CD8-positive, alpha-beta memory T cell (primary cell): ENCODE data around the gene ANAPC1. TPM values are rescaled to one million over a fixed set of nuclear protein-coding genes. Genes with fewer than 3 reads are reported as not detected.
"Not testable (repeated sequence)": the region's sequence is repeated elsewhere in the genome, so short reads cannot be mapped to it uniquely, and the experiment has no call there.

Experiments used
- CTCF ChIA-PET: fragments of 350-600 bp; sonication (Branson Sonifier 250); formaldehyde crosslinking; loops from one replicate; lab custom pipeline; 2021; ENCODE audit warnings: antibody characterized with exemption; lab: Charles Lee
- POLR2A ChIA-PET: fragments of 350-600 bp; sonication (Branson Sonifier 250); formaldehyde crosslinking; loops from one replicate; lab custom pipeline; 2021; ENCODE audit warnings: antibody characterized with exemption; lab: Charles Lee
- DNase-seq, 5 donors: peaks; one replicate each; pipeline versions ENCODE4 v3.0.0 to v3.0.0-alpha.2; 2020 to 2022; ENCODE audit warnings: mixed read lengths in 1 of 5
- H3K27ac ChIP-seq: one replicate; pipeline ENCODE4 v1.7.0; 2013; ENCODE audit warnings: low read depth, mild to moderate bottlenecking, low read length, moderate library complexity
- H3K27me3 ChIP-seq: 2 replicates; pipeline ENCODE4 v1.7.0; 2013; ENCODE audit warnings: low read length, mild to moderate bottlenecking; ENCODE audit not compliant: insufficient read depth, poor library complexity, severe bottlenecking
- H3K36me3 ChIP-seq: 2 replicates; pipeline ENCODE4 v1.7.0; 2013; ENCODE audit warnings: mild to moderate bottlenecking, low read length, moderate library complexity; ENCODE audit not compliant: insufficient read depth
- H3K4me1 ChIP-seq: 2 replicates; pipeline ENCODE4 v1.7.0; 2013; ENCODE audit warnings: mild to moderate bottlenecking, low read length, moderate library complexity; ENCODE audit not compliant: insufficient read depth
- H3K4me3 ChIP-seq: 2 replicates; pipeline ENCODE4 v1.7.0; 2013; ENCODE audit warnings: mild to moderate bottlenecking, low read length
- H3K9me3 ChIP-seq: 2 replicates; pipeline ENCODE4 v1.7.0; 2013; ENCODE audit warnings: mild to moderate bottlenecking, low read length
- H3K27ac Mint-ChIP-seq, 8 donors: one replicate each; pipeline ENCODE4 v1.8.0; 2020 to 2021; ENCODE audit warnings: mixed read lengths in 8 of 8, mild to moderate bottlenecking in 6 of 8, inconsistent platforms in 3 of 8, moderate library complexity in 3 of 8
- H3K27me3 Mint-ChIP-seq, 2 donors: one replicate each; pipeline ENCODE4 v1.8.0; 2020 to 2021; ENCODE audit warnings: mixed read lengths in 2 of 2, mild to moderate bottlenecking in 1 of 2, moderate library complexity in 1 of 2
- H3K36me3 Mint-ChIP-seq, 3 donors: one replicate each; pipeline ENCODE4 v1.8.0; 2020 to 2021; ENCODE audit warnings: mixed read lengths in 3 of 3, inconsistent platforms in 1 of 3, mild to moderate bottlenecking in 1 of 3
- H3K4me1 Mint-ChIP-seq, 3 donors: one replicate each; pipeline ENCODE4 v1.8.0; 2020 to 2021; ENCODE audit warnings: mixed read lengths in 3 of 3, inconsistent platforms in 1 of 3, mild to moderate bottlenecking in 1 of 3
- H3K4me3 Mint-ChIP-seq, 7 donors: one replicate each; pipeline ENCODE4 v1.8.0; 2020 to 2021; ENCODE audit warnings: mixed read lengths in 7 of 7, mild to moderate bottlenecking in 6 of 7, moderate library complexity in 4 of 7, inconsistent platforms in 2 of 7
- H3K9me3 Mint-ChIP-seq, 5 donors: one replicate each; pipeline ENCODE4 v1.8.0; 2020 to 2022; ENCODE audit warnings: mixed read lengths in 5 of 5, mild to moderate bottlenecking in 3 of 5, moderate library complexity in 2 of 5, inconsistent platforms in 1 of 5
- polyA plus RNA-seq: library from polyadenylated mRNA; unstranded; fragments of 300-500 nt; fragmentation: Illumina TruSeq; gene quantifications from one replicate; pipeline ENCODE4 v1.2.3, GENCODE V29; 2021
- total RNA-seq, 2 experiments: library from RNA; stranded (reverse); gene quantifications; one replicate each; pipeline ENCODE4 v1.2.3, GENCODE V29; 2021

Gene ANAPC1
- total and polyA plus RNA-seq, 3 experiments from 2014 or later = 28.9 to 131 (median 128) TPM

DNA sequence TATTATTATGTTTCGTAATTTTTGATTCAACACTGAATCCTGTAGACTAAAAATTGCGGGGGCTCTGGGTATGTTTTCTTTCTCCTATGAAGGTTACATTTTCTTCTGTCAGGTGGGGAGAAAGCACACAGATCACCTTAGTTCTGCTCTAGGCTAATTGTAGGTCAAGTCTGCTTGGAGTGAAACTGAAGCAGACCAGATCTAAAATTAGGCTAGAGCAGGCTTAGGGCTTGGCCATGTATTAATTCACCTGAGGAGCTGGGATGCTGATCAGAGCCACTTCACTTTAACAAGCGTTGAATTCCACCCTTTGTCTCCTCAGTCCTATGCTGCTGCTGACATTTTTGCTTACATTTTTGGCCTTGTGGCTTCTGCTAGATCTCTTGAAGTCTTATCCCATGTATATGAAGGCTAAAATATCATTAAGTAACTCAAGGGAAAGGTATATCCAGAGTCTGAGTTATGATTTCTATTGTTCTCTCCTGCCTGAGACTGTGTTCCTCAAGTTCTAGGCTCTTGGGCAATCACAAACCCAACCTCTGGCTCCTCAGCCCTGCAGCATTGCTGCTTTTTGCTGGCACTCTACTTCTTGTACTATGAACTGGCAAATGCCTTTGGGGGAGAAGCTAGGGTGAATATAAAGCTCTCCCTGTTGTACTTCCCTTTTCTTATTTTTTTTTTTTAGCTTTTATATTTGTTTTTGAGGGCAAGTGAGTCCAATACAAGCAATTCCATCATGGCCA is 112.9 kb downstream of the ANAPC1 start:
- H3K9me3 ChIP-seq, H3K9me3 Mint-ChIP-seq, H3K27me3 ChIP-seq, H3K4me3 ChIP-seq, CTCF ChIA-PET, DNase-seq, H3K27ac ChIP-seq, H3K4me3 Mint-ChIP-seq, POLR2A ChIA-PET, H3K4me1 ChIP-seq, H3K4me1 Mint-ChIP-seq, H3K36me3 ChIP-seq, H3K27ac Mint-ChIP-seq, H3K27me3 Mint-ChIP-seq: not testable (repeated sequence)
- H3K36me3 Mint-ChIP-seq = peaks cover 0 to 20% (median 6%) of the 10 kb centered on the region in 3 donors

DNA sequence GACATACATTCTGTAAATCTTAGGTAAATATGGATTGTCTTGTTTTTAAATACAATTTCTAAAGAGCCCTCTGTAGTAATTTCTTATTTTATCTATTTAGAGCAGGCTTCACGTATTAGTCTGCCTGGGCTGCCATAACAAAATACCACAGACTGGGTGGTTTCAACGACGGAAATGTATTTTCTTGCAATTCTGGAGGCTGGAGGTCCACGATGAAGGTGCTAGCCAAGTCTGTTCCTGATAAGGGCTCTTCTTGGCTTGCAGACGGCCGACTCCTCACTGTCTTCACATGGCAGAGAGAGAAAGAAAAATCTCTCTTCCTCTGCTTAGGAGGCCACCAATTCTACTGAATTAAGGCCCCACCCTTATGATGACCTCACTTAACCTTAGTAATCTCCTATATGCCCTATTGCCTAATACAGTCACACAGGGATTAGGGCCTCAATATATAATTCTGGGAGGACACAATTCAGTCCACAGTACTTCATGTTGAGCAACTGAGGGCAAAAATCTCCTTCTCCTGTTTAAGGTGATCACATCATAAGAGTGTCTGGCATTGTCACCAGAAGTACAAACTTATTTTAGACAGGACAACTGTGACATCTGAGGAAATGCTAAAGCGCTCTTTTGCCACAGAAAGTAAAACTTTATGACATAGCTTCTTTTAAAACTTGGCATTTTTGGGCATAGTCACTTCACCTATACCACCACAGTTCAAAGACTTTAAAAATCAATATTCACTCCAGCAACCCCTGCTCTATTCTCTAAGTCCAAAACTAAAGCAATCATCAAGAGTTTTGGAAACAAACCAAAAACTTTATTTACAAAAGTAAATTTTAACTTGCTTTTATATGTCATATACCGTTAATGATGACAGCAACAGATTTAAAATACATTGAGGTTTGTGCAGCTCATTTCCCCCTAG is 115.5 kb downstream of the ANAPC1 start:
- not testable (repeated sequence) for H3K4me3 Mint-ChIP-seq

DNA sequence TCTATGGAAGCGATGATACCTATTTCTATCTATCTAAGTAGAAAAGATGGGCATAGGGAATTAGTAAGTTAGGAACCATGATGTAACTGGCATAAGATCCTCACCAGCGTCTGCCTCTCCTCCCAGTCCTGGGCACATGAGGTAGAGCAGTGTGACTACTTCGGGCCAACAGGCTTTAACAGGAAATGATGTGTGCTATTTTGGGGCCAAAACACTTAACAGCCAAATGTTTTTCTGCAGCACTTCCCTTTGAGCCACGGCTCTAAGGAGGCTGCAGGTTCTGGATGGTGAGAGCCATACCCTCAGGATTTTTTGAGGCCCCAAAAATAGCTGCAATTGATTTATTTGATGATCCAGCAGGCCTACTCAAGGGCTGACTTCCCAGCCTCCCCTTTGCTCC is 116.9 kb downstream of the ANAPC1 start:
- DNase-seq, H3K27me3 ChIP-seq, H3K9me3 Mint-ChIP-seq, H3K9me3 ChIP-seq, H3K4me3 ChIP-seq, POLR2A ChIA-PET, H3K4me3 Mint-ChIP-seq, H3K27ac Mint-ChIP-seq, H3K4me1 Mint-ChIP-seq, H3K4me1 ChIP-seq, H3K27ac ChIP-seq, H3K36me3 ChIP-seq, CTCF ChIA-PET, H3K27me3 Mint-ChIP-seq: not testable (repeated sequence)
- peaks cover 0 to 14% (median 4%) of the 10 kb centered on the region in 3 donors for H3K36me3 Mint-ChIP-seq

More for the DNA sequence above, 115.5 kb downstream of the ANAPC1 start:
- H3K36me3 ChIP-seq, H3K4me1 Mint-ChIP-seq, H3K9me3 ChIP-seq, H3K27ac ChIP-seq, DNase-seq, H3K9me3 Mint-ChIP-seq, H3K4me1 ChIP-seq, CTCF ChIA-PET, H3K27me3 Mint-ChIP-seq, H3K27me3 ChIP-seq, POLR2A ChIA-PET, H3K4me3 ChIP-seq: not testable (repeated sequence)
- Mint-ChIP-seq H3K36me3 (peaks cover 0 to 16% (median 4%) of the 10 kb centered on the region in 3 donors), H3K27ac (peak overlapping the region in 1 of 8 donors; percentile 36)

DNA sequence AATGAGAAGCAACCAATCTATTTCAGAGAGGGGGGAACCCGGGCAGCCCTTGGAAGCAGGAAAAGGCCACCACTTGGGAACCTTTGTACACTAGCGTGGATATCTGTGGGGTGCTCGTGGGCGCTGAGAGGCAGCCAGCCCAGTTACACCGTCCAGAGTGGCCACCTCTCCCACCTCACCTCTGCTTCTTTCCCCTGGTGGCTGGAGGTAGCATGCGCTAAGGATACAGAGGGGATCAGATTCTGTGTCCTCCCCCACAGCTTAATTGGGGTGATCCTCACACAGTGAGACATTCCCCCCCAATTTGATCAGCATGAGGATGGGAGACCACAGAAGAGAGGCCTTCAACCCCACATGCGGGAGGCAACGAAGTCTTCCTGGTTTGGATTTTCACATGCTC is 117.7 kb downstream of the ANAPC1 start:
- H3K27ac Mint-ChIP-seq, H3K4me3 Mint-ChIP-seq, H3K27ac ChIP-seq, H3K4me3 ChIP-seq, CTCF ChIA-PET, H3K9me3 ChIP-seq, H3K27me3 Mint-ChIP-seq, POLR2A ChIA-PET, DNase-seq, H3K36me3 ChIP-seq, H3K4me1 Mint-ChIP-seq, H3K27me3 ChIP-seq, H3K4me1 ChIP-seq: not testable (repeated sequence)
- H3K9me3 Mint-ChIP-seq = peaks cover 0 to 12% (median 9%) of the 10 kb centered on the region in 5 donors
- H3K36me3 Mint-ChIP-seq = peaks cover 0 to 13% (median 4%) of the 10 kb centered on the region in 3 donors

DNA sequence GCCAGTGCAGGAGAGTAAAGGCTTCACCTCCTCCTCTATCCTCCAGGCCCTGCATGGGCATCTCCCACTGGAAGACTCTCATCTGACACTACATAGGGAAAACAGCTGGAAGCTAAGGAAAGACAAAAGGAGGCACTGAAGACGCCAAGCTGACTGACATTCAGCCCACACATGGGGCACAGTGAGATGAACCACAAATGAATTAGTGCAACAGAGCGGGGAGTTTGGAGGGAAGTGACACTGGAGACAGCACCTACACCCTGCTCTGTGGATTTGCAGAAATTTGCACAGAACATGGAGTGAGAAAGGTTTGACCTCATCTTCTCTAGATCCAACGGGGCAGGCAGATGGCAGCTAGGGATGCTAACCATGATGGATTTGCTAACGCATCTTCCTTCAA is 119.8 kb downstream of the ANAPC1 start:
- H3K4me1 ChIP-seq, H3K4me1 Mint-ChIP-seq, CTCF ChIA-PET, H3K36me3 ChIP-seq, H3K27ac ChIP-seq, H3K4me3 Mint-ChIP-seq, H3K4me3 ChIP-seq, H3K27me3 ChIP-seq, H3K27me3 Mint-ChIP-seq, H3K36me3 Mint-ChIP-seq, POLR2A ChIA-PET, H3K27ac Mint-ChIP-seq, DNase-seq, H3K9me3 ChIP-seq: not testable (repeated sequence)
- H3K9me3 Mint-ChIP-seq = peaks cover 0 to 12% (median 9%) of the 10 kb centered on the region in 5 donors

DNA sequence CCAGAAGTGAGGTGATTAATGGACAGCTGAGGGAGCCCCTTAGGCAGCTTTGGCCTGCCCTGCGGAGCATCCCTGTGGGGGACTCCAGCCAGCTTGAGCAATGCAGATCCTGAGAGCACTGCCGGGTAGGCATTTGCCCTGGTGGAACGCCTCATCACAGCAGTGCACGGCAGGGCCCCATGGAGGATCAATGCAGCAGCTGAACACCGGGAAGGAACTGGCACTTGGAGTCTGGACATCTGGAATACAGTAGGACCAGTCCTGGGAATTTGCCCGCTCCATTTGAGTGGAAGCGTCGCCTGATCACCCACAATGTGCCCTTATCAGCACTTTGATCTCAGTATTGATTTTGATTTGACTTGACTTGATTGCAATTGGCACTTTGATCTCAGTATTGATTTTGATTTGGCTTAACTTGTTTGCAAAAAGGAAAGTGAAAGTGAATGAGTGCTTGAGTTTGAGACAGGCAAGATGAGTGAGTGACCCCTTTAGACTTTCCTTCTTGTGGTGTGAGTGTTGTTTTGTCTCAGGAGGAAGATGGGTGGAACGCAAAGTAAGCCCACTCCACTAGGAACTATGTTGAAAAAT is 123.2 kb downstream of the ANAPC1 start:
- peaks cover 0 to 12% (median 9%) of the 10 kb centered on the region in 5 donors for H3K9me3 Mint-ChIP-seq

DNA sequence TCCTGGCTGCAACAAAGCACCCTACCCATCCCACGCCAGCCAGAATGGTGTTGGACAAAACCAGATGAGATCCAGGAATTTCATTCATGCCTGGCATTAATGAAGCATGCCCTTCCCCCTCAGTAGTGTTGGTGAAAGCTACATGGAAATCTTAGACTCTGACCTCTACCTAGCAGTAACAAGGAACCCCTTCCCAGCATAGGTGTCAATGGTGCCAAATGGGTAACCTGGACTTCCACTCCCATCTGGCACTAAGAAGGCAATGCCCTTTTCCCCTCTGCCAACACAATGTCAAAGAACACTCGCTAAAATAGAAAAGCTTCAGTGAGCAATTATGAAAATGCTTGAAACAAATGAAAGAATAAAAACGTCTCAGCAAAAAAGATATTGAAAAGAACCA is 131.5 kb downstream of the ANAPC1 start:
- H3K4me3 ChIP-seq, POLR2A ChIA-PET, H3K4me1 Mint-ChIP-seq, CTCF ChIA-PET, DNase-seq, H3K27ac ChIP-seq, H3K9me3 ChIP-seq, H3K27ac Mint-ChIP-seq, H3K4me3 Mint-ChIP-seq, H3K36me3 ChIP-seq, H3K9me3 Mint-ChIP-seq, H3K27me3 ChIP-seq, H3K27me3 Mint-ChIP-seq, H3K36me3 Mint-ChIP-seq, H3K4me1 ChIP-seq: not testable (repeated sequence)

More for the DNA sequence above, 123.2 kb downstream of the ANAPC1 start:
- H3K36me3 Mint-ChIP-seq, H3K9me3 ChIP-seq, H3K27ac ChIP-seq, H3K4me3 Mint-ChIP-seq, CTCF ChIA-PET, H3K4me3 ChIP-seq, H3K27me3 ChIP-seq, H3K4me1 ChIP-seq, H3K36me3 ChIP-seq, POLR2A ChIA-PET, H3K27me3 Mint-ChIP-seq, DNase-seq, H3K4me1 Mint-ChIP-seq, H3K27ac Mint-ChIP-seq: not testable (repeated sequence)

DNA sequence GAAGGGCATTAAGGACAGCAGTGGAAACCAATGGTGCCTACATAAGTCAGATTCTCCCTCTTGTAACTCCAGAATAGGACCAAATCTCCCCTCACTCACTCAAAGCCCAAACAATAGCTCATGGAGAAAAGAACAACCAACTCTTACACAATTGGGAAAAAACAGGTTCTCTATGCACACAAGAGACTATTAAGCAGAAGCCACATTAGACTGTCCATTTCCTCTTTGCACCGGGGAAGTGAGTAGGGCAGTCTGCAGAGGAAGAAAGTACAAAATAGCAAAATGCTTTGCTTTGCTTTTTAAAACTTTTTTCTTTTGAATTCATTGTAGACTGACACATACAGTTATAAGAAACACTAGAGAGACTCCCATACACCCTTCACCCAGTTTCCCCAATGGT is 133.4 kb downstream of the ANAPC1 start:
- H3K27me3 Mint-ChIP-seq, H3K27me3 ChIP-seq, H3K27ac ChIP-seq, H3K4me3 ChIP-seq, H3K36me3 ChIP-seq, H3K4me1 Mint-ChIP-seq, H3K4me3 Mint-ChIP-seq, H3K36me3 Mint-ChIP-seq, DNase-seq, CTCF ChIA-PET, H3K9me3 ChIP-seq, H3K4me1 ChIP-seq, H3K9me3 Mint-ChIP-seq, H3K27ac Mint-ChIP-seq, POLR2A ChIA-PET: not testable (repeated sequence)
